Glomerular endothelial cell (primary cell): ENCODE measurements around the gene TOR4A. TPM values are rescaled to one million over a fixed set of nuclear protein-coding genes. Genes with fewer than 3 reads are reported as not detected.
"Not testable (repeated sequence)": the region's sequence is repeated elsewhere in the genome, so short reads cannot be mapped to it uniquely, and the experiment has no call there.

Experiments used
- DNase-seq: peaks from one replicate; pipeline ENCODE4 v3.0.0-alpha.2; 2011; ENCODE audit warnings: low read depth, low spot score; ENCODE audit errors: extremely low read depth
- total RNA-seq: library from RNA; depleted of rRNA; stranded (reverse); fragments of >200 nt; gene quantifications from 2 replicates; pipeline ENCODE4 v1.2.3, GENCODE V29; 2015

The TOR4A gene
- total RNA-seq, 1 donor from 2014 or later, result 81.4 TPM

DNA sequence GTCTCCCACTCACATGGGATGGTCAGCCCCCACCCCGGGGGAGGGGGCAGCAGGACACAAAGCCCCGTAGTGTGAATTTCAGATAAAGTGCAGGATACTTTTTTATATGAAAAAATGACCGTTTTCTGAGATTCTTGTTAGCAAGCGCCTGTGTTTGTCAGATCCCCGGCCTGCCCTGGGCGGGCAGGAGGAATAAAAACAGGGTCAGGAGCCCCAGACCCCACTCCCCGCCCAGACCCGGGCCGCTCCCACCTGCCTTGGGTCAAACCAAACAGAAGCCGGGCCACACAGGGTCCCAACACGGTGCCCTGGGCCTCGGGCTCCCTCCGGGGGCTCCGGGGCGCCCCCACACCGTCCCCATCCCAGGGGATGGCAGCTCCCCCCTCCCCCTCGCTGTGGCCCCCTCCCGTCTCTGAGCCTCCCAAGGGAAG, 38.1 kb downstream of the TOR4A start:
- DNase-seq, result no peak

DNA sequence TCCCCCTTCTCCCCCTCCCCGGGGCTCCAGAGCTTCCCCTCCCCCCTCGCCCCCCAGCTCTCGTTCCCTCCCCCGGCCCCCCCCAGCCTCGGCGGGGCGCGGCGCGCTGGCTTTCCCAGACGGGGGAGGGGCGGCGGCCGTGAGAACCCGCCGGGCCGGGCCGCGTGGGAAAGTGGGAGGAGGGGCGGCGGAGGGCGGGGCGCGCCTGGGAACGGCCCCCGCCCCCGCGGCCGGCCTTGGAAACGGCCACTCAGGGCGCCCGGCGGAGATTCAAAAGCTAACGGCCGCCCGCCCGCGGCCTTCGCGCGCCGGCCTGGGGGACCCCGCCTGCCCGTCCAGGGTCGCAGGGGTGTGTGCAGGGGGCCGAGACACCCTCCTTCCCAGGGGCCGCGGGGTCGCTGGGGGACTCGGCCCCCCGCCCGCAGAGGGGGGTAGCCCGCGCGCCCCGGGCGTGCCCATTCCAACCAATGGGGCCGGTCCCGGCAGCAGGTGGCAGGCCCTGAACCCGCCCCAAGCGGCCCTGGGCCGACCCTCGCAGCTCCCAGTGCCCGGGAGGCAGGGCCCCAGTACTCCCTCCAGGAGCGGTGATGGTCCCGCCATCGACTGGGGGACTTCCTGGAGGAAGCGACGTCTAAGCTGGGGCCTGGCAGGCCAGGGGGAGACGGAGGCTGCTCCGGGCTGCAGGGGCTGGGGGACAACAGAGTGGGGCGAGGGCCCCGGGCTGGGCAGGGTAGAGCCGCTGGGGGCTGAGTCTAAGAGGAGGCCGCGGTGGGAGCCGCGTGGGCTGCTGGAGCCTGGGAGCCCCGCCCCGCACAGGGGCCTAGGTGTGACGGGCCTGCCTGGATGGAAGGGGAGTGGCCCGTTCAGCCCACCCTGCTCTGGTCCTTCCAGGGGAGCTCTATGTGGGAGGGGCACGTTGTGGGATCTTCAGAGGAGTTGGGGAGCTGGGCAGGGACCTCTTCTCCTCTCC, 38.8 kb downstream of the TOR4A start:
- DNase-seq, result no peak

- no peak for DNase-seq
These were observed 39.6 kb downstream of the TOR4A start for GRCh38 chr9:137317021-137317717.

- DNase-seq, result no peak
These were observed 40.4 kb downstream of the TOR4A start for GRCh38 chr9:137317718-137318511.

GRCh38 chr9:137318602-137319001, 41.1 kb downstream of the TOR4A start:
- DNase-seq, result no peak

- no peak for DNase-seq
These were observed 41.6 kb downstream of the TOR4A start for GRCh38 chr9:137319011-137319738.

GRCh38 chr9:137319739-137320551, 42.4 kb downstream of the TOR4A start:
- no peak for DNase-seq

GRCh38 chr9:137320555-137321384, 43.2 kb downstream of the TOR4A start:
- DNase-seq, result no peak

DNA sequence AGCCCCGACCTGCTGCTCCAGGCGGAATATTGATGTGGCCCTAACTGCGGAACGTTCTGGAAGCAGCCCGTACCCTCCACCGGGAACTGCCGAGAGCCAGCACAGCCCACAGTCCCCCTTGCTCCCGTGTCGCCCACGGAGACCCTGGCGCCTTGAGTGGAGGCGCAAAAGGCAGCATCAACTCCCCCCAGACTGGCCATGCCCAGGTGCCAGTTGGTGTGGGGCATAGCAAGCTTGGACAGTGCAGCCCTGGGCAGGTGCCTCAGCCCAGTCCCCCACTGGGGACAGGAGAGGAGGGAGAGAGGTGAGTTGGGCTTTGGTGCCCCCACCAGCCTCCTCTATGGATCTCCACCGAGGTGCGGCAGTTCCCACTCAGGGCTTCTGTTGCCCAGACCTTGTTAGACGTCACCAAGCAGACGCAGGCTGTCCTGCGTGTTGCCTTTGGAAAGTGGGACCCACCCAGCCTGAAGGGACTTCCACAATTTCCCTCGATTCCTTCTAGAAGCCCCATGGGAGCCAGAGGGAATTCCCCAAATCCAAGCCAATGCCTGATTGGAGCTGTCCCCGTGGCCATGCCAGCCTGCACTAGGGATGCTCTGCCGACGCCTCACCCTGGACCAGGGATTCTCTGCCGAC, 44.3 kb downstream of the TOR4A start:
- no peak for DNase-seq

- no peak for DNase-seq
These were observed 46.2 kb downstream of the TOR4A start for GRCh38 chr9:137323531-137324331.

DNA sequence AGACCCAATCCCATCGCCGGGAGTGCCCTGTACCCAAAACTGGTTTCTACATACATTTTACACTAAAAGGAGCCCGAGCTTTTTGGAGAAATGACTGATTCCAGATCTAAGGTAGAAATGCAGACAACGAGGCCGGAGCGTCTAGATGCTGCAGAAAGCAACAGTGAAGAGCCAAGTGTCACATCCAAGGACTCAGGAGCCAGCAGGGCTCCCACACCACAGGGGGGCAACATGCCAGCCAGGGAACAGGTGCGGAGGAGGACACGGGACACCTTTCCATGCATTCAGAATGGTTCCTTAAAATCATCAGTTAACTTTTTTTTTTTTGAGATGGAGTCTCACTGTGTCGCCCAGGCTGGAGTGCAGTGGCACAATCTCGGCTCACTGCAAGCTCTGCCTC, 47.6 kb downstream of the TOR4A start:
- DNase-seq, result no peak

DNA sequence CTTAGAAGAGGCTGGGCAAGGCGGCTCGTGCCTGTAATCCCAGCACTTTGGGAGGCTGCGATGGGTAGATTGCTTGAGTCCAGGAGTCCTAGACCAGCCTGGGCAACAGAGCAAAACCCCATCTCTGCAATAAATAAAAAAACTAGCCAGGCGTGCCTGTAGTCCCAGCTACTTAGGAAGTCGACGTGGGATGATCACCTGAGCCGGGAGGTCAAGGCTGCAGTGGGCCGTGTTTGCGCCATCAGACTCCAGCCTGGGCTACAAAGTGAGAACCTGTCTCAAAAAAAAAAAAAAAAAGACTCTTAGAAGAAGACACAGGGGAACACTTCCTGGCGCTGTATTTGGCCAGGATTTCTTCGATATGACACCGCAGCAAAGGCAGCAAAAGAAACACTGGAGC, 48.3 kb downstream of the TOR4A start:
- DNase-seq, result no peak

- DNase-seq, result no peak
These were observed 49.0 kb downstream of the TOR4A start for GRCh38 chr9:137326445-137327065.

DNA sequence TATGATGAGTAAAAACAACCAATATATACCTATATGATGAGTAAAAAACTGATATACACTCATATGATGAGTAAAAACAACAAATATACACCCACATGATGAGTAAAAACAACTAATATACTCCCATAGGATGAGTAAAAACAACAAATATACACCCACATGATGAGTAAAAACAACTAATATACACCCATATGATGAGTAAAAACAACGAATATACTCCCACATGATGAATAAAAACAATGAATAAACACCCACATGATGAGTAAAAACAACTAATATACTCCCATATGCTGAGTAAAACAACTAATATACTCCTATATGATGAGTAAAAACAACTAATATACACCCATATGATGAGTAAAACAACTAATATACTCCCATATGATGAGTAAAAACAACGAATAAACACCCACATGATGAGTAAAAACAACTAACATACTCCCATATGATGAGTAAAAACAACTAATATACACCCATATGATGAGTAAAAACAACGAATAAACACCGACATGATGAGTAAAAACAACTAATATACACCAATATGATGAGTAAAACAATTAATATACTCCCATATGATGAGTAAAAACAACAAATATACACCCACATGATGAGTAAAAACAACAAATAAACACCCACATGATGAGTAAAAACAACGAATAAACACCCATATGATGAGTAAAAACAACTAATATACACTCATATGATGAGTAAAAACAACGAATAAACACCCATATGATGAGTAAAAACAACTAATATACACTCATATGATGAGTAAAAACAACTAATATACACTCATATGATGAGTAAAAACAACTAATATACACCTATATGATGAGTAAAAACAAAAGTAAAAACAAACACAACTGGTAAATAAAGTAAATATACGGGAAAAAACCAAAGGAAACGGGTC, 50.4 kb downstream of the TOR4A start:
- not testable (repeated sequence) for DNase-seq

GRCh38 chr9:137329590-137329989, 52.1 kb downstream of the TOR4A start:
- DNase-seq, result not testable (repeated sequence)

DNA sequence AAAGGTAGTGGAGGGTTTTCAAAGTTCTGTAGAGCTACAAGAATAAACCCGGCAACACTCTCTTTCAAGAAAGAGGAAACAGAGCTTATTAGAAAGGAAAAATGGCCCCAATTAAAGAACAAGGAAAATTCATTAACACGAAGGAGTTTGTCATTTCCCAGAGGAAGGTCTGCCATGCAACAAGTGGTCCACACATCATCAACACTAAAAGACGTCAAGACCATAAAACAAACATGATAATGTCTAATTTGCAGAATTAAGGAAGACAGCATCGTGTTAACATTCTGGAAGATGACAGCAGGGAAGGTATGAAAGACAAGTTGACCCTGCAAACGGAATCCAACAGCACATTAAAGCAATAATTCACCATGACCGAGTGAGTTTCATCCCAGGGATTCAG, 53.2 kb downstream of the TOR4A start:
- no peak for DNase-seq
